AG04450 (cell line): ENCODE measurements around the gene MAP1LC3B. TPM values are rescaled to one million over a fixed set of nuclear protein-coding genes. Genes with fewer than 3 reads are reported as not detected.

Experiments
- CTCF ChIA-PET: fragments of 300-600, 350-600 bp; formaldehyde crosslinking; extraction: SDS; loops from one replicate; lab custom pipeline; 2022; ENCODE audit warnings: antibody characterized with exemption, inconsistent platforms; lab: Charles Lee
- POLR2A ChIA-PET: fragments of 350-600 bp; formaldehyde crosslinking; extraction: SDS; loops from one replicate; lab custom pipeline; 2021; ENCODE audit warnings: antibody characterized with exemption, inconsistent platforms; lab: Yijun Ruan, JAX
- DNase-seq: peaks from one replicate; pipeline ENCODE4 v3.0.0-alpha.2; 2011; ENCODE audit warnings: low read depth, low spot score
- H3K27ac ChIP-seq: one replicate; pipeline ENCODE4 v1.5.1; 2012; ENCODE audit warnings: low read depth, low read length, control low read depth
- H3K27me3 ChIP-seq: one replicate; pipeline ENCODE4 v1.6.0; 2012; ENCODE audit warnings: low read length; ENCODE audit not compliant: control insufficient read depth, insufficient read depth
- H3K4me3 ChIP-seq: 2 replicates; pipeline ENCODE4 v1.5.1; 2011; ENCODE audit warnings: mild to moderate bottlenecking, low read depth, low read length, control low read depth
- H3K9me3 ChIP-seq: 2 replicates; pipeline ENCODE4 v1.5.1; 2012; ENCODE audit warnings: low read length; ENCODE audit not compliant: control insufficient read depth, insufficient read depth
- polyA plus RNA-seq: library from polyadenylated mRNA; depleted of rRNA; stranded (reverse); fragments of >200 nt; gene quantifications from 2 replicates; pipeline ENCODE4 v1.2.3, GENCODE V29; 2011
- TF ChIP-seq, protein P1 (sequence below): IDR thresholded peaks from 2 replicates; pipeline ENCODE4 v1.5.1; 2011; ENCODE audit warnings: low read depth, low read length, control low read depth, inconsistent platforms

MAP1LC3B gene
- polyA plus RNA-seq, 1 experiment = 70.1 TPM

GRCh38 chr16:87409781-87410180 is 17.6 kb downstream of the MAP1LC3B start:
- H3K4me3 ChIP-seq = no peak overlapping the region
- H3K9me3 ChIP-seq = no peaks in the 10 kb centered on the region; the same call in 1 of the 2 replicates
- no peak for DNase-seq
- H3K27ac ChIP-seq = no peak overlapping the region
- TF ChIP-seq, protein P1, sequence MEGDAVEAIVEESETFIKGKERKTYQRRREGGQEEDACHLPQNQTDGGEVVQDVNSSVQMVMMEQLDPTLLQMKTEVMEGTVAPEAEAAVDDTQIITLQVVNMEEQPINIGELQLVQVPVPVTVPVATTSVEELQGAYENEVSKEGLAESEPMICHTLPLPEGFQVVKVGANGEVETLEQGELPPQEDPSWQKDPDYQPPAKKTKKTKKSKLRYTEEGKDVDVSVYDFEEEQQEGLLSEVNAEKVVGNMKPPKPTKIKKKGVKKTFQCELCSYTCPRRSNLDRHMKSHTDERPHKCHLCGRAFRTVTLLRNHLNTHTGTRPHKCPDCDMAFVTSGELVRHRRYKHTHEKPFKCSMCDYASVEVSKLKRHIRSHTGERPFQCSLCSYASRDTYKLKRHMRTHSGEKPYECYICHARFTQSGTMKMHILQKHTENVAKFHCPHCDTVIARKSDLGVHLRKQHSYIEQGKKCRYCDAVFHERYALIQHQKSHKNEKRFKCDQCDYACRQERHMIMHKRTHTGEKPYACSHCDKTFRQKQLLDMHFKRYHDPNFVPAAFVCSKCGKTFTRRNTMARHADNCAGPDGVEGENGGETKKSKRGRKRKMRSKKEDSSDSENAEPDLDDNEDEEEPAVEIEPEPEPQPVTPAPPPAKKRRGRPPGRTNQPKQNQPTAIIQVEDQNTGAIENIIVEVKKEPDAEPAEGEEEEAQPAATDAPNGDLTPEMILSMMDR = no peak
- ChIA-PET CTCF (interaction anchor here (1.1 kb wide), 1 partner anchor 16 kb away, joined by 4 read pairs; no protein-coding TSS in a partner anchor), POLR2A (no interaction called here)
- H3K27me3 ChIP-seq = no peaks in the 10 kb centered on the region

- ChIA-PET POLR2A (no interaction called here), CTCF (interaction anchor here (0.5 to 1.1 kb wide), 2 partner anchors 16 to 178 kb away, joined by 3 to 4 read pairs; no protein-coding TSS in a partner anchor)
- no peak for DNase-seq
- TF ChIP-seq, protein P1 = no peak
- Histone ChIP-seq H3K27me3 (no peaks in the 10 kb centered on the region), H3K9me3 (no peaks in the 10 kb centered on the region; the same call in 1 of the 2 replicates), H3K27ac (no peak overlapping the region), H3K4me3 (no peak overlapping the region)
These were observed 18.4 kb downstream of the MAP1LC3B start for GRCh38 chr16:87410530-87410929.

DNA sequence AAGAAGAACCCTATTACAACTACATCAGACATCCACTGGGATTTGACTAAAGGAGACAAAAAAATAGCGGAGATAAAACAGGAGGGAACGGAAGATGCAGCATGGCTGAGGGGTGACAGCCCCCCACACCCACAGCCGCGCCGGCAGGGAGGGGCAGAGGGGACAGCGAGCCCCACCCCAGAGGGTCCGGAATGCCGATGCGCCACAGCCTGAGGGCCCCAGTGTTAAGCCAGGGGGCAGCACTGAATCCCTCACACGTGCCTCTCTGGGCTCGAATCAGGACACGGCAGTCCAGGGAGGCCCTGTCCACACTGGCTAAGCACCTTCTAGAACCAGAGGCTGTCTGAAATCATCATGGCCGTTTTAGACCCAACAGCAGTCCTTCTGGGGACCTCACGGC is 18.8 kb downstream of the MAP1LC3B start:
- no peak overlapping the region for H3K27ac ChIP-seq
- CTCF ChIA-PET = interaction anchor here (0.5 kb wide), 1 partner anchor 177 kb away, joined by 3 read pairs; no protein-coding TSS in a partner anchor
- POLR2A ChIA-PET = no interaction called here
- no peak overlapping the region for H3K4me3 ChIP-seq
- TF ChIP-seq, protein P1 = 0 out of 2 replicates have a peak, but pooled peaks have one; percentile 4
- no peak for DNase-seq
- no peaks in the 10 kb centered on the region; the same call in 1 of the 2 replicates for H3K9me3 ChIP-seq
- no peaks in the 10 kb centered on the region for H3K27me3 ChIP-seq

GRCh38 chr16:87411375-87412271 is 19.5 kb downstream of the MAP1LC3B start:
- ChIA-PET POLR2A (no interaction called here), CTCF (interaction anchor here (0.7 to 1.7 kb wide), 2 partner anchors 224 to 850 kb away, joined by 4 to 6 read pairs; no protein-coding TSS in a partner anchor)
- no peaks in the 10 kb centered on the region; the same call in 1 of the 2 replicates for H3K9me3 ChIP-seq
- H3K27me3 ChIP-seq = no peaks in the 10 kb centered on the region
- no peak overlapping the region for H3K27ac ChIP-seq
- TF ChIP-seq, protein P1 = no peak
- no peak overlapping the region for H3K4me3 ChIP-seq
- DNase-seq = no peak
